Retinal pigment epithelial cell (primary cell): ENCODE results near the gene OCA2.
"Not testable (repeated sequence)": the region's sequence is repeated elsewhere in the genome, so short reads cannot be mapped to it uniquely, and the experiment has no call there.

ENCODE experiments used
- DNase-seq: peaks from one replicate; pipeline ENCODE4 v3.0.0-alpha.2; 2010; ENCODE audit warnings: low read depth
- H3K4me3 ChIP-seq: 2 replicates; pipeline ENCODE4 v1.5.1; 2011; ENCODE audit warnings: mild to moderate bottlenecking, low read length, control low read depth, moderate library complexity
- CTCF ChIP-seq: conservative IDR thresholded peaks from 2 replicates; pipeline ENCODE4 v1.5.1; 2011; ENCODE audit warnings: low read depth, low read length, control low read depth, inconsistent platforms

OCA2 gene

GRCh38 chr15:27850050-27850449 is 249.1 kb downstream of the OCA2 start:
- DNase-seq, result no peak
- H3K4me3 ChIP-seq, result no peak overlapping the region
- no peak for TF ChIP-seq CTCF

GRCh38 chr15:27848936-27849335 is 250.2 kb downstream of the OCA2 start:
- not testable (repeated sequence) for H3K4me3 ChIP-seq, DNase-seq

- H3K4me3 ChIP-seq, result no peak overlapping the region
- TF ChIP-seq CTCF, result no peak
- no peak for DNase-seq
Observed at GRCh38 chr15:27847775-27848710, 251.1 kb downstream of the OCA2 start.

GRCh38 chr15:27846722-27847395 is 252.3 kb downstream of the OCA2 start:
- DNase-seq, result no peak
- no peak for TF ChIP-seq CTCF
- no peak overlapping the region for H3K4me3 ChIP-seq

GRCh38 chr15:27845535-27846369 is 253.4 kb downstream of the OCA2 start:
- no peak for DNase-seq
- no peak for TF ChIP-seq CTCF
- H3K4me3 ChIP-seq, result no peak overlapping the region

- H3K4me3 ChIP-seq, result no peak overlapping the region
- no peak for TF ChIP-seq CTCF
- no peak for DNase-seq
Observed at GRCh38 chr15:27844018-27844666, 255.0 kb downstream of the OCA2 start.

- no peak for TF ChIP-seq CTCF
- no peak overlapping the region for H3K4me3 ChIP-seq
- DNase-seq, result no peak
Observed at GRCh38 chr15:27843146-27843545, 256.0 kb downstream of the OCA2 start.
